HG03342 (cell line): ENCODE measurements around the gene ACAA1.
"Not testable (repeated sequence)": the region's sequence is repeated elsewhere in the genome, so short reads cannot be mapped to it uniquely, and the experiment has no call there.

Source experiments
- ATAC-seq: cut with Tn5 transposase; IDR thresholded peaks from one replicate; pipeline ENCODE4 v1.9.1; 2021; ENCODE audit warnings: mild to moderate bottlenecking, moderate library complexity; ENCODE audit not compliant: unreplicated experiment

ACAA1 gene

DNA sequence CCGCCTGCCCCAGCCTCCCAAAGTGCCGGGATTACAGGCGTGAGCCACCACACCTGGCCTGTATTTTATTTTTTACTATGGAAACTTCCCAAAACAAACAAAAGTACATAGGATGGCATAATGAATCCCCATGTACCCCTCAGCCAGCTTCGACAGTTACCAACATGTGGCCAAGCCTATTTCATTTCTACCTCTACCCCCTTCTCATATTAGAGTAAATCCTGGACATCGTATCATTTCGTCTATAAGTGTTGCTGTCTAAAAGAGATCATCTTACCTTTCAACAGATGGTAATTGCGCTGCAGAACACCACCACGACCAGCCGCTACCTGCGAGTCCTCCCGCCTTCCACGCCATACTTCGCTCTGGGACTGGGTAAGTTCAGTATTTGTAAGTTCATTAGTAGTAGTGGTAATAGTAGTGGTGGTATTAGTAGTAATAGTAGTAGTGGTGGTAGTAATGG lies 53.0 kb downstream of the ACAA1 start:
- ATAC-seq: no peak

DNA sequence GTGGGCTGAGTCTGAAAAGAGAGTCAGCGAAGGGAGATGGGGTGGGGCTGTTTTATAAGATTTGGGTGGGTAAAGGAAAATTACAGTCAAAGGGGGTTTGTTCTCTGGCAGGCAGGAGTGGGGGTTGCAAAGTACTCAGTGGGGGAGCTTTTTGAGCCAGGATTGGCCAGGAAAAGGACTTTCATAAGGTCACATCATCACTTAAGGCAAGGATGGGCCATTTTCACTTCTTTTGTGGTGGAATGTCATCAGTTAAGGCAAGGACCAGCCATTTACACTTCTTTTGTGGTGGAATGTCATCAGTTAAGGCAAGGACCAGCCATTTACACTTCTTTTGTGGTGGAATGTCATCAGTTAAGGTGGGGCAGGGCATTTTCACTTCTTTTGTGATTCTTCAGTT lies 53.7 kb downstream of the ACAA1 start:
- ATAC-seq: not testable (repeated sequence)

DNA sequence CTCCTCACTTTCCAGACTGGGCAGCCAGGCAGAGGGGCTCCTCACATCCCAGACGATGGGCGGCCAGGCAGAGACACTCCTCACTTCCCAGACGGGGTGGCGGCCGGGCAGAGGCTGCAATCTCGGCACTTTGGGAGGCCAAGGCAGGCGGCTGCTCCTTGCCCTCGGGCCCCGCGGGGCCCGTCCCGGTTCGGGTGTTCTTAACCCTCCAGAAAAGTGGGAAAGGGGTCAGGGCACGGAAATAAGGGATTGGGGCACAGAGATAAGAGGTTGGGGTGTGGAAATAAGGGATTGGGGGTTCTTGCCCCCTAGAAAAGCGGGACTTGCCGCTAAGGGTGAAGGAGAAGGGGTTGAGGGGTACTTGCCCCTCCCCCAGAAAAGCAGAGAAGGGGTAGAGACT lies 54.6 kb downstream of the ACAA1 start:
- ATAC-seq: not testable (repeated sequence)

DNA sequence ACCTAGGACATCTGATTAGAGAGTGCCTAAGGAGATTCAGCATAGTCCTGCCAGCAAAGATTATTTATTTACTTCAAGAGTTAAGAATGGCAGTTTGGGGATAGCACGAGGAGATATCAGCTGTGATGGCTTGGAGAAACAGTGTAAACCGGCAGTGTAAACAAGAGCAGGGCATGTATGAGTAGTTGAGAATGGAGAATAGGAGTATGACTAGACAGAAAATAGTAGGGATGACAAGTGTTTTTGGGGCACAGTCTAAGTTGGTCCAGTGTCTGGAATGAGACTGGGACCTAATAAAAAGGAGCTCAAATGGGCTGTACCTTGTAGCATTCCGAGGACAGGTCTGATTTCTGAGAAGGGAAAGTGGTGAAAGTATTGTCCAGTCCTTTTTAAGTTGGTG lies 59.9 kb downstream of the ACAA1 start:
- ATAC-seq: not testable (repeated sequence)
